ENCODE measurements around the gene RNF144A. TPM values are rescaled to one million over a fixed set of nuclear protein-coding genes. Genes with fewer than 3 reads are reported as not detected.

RNF144A gene
- total RNA-seq, 1 experiment from 2014 or later = 10.6 TPM

DNA sequence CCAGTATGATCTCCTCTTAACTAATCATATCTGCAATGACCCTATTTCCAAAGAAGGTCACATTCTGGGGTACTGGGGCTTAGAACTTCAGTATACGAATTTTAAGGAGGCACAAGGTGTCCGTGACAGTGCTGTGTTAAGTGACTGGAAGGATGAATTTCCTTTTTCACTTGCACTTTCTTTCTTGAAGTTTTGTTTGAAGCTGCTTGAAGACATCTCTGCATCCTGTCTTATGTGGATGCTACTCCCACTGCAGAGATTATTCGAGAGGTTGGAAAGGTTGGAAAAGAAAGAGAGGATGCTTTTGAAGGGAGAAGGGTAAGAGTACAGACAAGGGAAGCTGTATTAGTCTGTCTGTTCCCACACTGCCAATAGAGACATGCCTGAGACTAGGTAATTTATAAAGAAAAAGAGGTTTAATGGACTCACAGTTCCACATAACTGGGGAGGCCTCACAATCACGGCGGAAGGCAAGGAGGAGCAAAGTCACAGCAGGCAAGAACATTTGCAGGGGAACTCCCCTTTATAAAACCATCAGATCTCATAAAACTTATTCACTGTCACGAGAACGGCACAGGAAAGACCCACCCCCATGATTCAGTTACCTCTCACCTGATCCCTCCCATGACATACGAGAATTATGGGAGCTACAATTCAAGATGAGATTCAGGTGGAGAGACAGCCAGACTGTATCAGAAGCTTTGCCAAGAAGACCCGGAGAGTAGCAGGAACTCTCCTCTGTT lies 3.6 kb upstream of the RNF144A start:
- Mint-ChIP-seq H3K4me1 (peaks cover 16 to 26% of the 10 kb centered on the region in 2 experiments), H3K36me3 (ENCODE audit: insufficient read depth in 1 of 3, low read depth in 3 of 3) (no peaks in the 10 kb centered on the region), H3K27ac (no peak overlapping the region), H3K27me3 (ENCODE audit: low read depth) (peaks cover 12% of the 10 kb centered on the region), H3K4me3 (no peak overlapping the region), H3K9me3 (no peaks in the 10 kb centered on the region; a peak in 1 of 5 replicates)
- Histone ChIP-seq H4K8ac (replicated peaks; ENCODE audit: insufficient read length, low read depth, low read length) (no peak overlapping the region), H3K79me2 (ENCODE audit: insufficient read depth, low read length) (no peaks in the 10 kb centered on the region), H3K27me3 (ENCODE audit: insufficient read depth, low read length) (no peaks in the 10 kb centered on the region), H3K4me2 (ENCODE audit: insufficient read depth, insufficient read length, low read length) (no peak overlapping the region), H2AK5ac (ENCODE audit: insufficient read length, low read length) (no peak overlapping the region), H3K18ac (ENCODE audit: insufficient read length, low read depth, low read length) (no peak overlapping the region), H3K23ac (ENCODE audit: insufficient read length, low read depth, low read length) (no peak overlapping the region), H4K5ac (ENCODE audit: insufficient read length, low read depth, low read length) (no peak overlapping the region), H3K4me1 (ENCODE audit: insufficient read depth, low read length) (0 out of 2 replicates have a peak, but pooled peaks cover 3% of the 10 kb centered on the region), H3K14ac (ENCODE audit: insufficient read depth, low read length) (no peak overlapping the region), H2BK120ac (ENCODE audit: low read depth, low read length, poor library complexity, severe bottlenecking) (no peak overlapping the region), H2AFZ (ENCODE audit: low read length) (no peak overlapping the region), H3K9ac (ENCODE audit: extremely low read depth, insufficient read length, low read length) (no peak overlapping the region), H4K20me1 (ENCODE audit: control insufficient read depth, insufficient read depth, insufficient read length) (no peaks in the 10 kb centered on the region), H2BK12ac (ENCODE audit: insufficient read length, low read depth, low read length) (no peak overlapping the region), H2BK15ac (ENCODE audit: low read depth, low read length) (no peak overlapping the region), H3K9me3 (ENCODE audit: control insufficient read depth, low read depth, low read length) (no peaks in the 10 kb centered on the region), H3K27ac (ENCODE audit: insufficient read length, low read depth, low read length) (no peak overlapping the region), H3K56ac (ENCODE audit: insufficient read length, low read depth, low read length) (no peak overlapping the region), H2BK5ac (ENCODE audit: insufficient read length, low read length) (no peak overlapping the region), H3K4ac (ENCODE audit: low read depth, low read length) (no peak overlapping the region), H4K91ac (ENCODE audit: insufficient read length, low read depth, low read length) (no peak overlapping the region), H3K79me1 (ENCODE audit: insufficient read depth, low read depth, low read length, poor library complexity, severe bottlenecking) (no peaks in the 10 kb centered on the region), H3T11ph (ENCODE audit: low read length) (no peak overlapping the region), H2BK20ac (ENCODE audit: low read depth, low read length, poor library complexity, severe bottlenecking) (no peak overlapping the region), H3K23me2 (ENCODE audit: insufficient read length, low read depth, low read length, poor library complexity, severe bottlenecking) (peaks cover 10% of the 10 kb centered on the region)
- TF ChIP-seq, protein P1, sequence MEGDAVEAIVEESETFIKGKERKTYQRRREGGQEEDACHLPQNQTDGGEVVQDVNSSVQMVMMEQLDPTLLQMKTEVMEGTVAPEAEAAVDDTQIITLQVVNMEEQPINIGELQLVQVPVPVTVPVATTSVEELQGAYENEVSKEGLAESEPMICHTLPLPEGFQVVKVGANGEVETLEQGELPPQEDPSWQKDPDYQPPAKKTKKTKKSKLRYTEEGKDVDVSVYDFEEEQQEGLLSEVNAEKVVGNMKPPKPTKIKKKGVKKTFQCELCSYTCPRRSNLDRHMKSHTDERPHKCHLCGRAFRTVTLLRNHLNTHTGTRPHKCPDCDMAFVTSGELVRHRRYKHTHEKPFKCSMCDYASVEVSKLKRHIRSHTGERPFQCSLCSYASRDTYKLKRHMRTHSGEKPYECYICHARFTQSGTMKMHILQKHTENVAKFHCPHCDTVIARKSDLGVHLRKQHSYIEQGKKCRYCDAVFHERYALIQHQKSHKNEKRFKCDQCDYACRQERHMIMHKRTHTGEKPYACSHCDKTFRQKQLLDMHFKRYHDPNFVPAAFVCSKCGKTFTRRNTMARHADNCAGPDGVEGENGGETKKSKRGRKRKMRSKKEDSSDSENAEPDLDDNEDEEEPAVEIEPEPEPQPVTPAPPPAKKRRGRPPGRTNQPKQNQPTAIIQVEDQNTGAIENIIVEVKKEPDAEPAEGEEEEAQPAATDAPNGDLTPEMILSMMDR (conservative IDR thresholded peaks at IDR 0.05) = no peak
- WGBS (ENCODE audit: extremely low coverage, insufficient read length, low lambda C conversion rate) = no CpG with 5 or more reads among the region's 9 CpGs
- no peak for DNase-seq

All from H9 (cell line).